Naive B cell (primary cell): Measurements from ENCODE around the gene PTP4A2. TPM values are rescaled to one million over a fixed set of nuclear protein-coding genes. Genes with fewer than 3 reads are reported as not detected.
A peak's percentile ranks its signal among the peaks of the same experiment; 100 is the strongest.

ENCODE experiments used
- ATAC-seq, 2 donors: fragments of 150-1000 bp; cut with Tn5 transposase; 2 replicates each; pipeline ENCODE4 v1.10.0; 2021; ENCODE audit warnings: low read depth in 2 of 2, mild to moderate bottlenecking in 2 of 2, moderate library complexity in 2 of 2
- DNase-seq: peaks from one replicate; pipeline ENCODE4 v3.0.0; 2022
- H3K27ac Mint-ChIP-seq, 6 donors: one replicate each; pipeline ENCODE4 v1.8.0; 2020 to 2022; ENCODE audit warnings: mild to moderate bottlenecking in 6 of 6, mixed read lengths in 6 of 6, moderate library complexity in 5 of 6, inconsistent platforms in 2 of 6
- H3K27me3 Mint-ChIP-seq, 3 donors: one replicate each; pipeline ENCODE4 v1.8.0; 2021 to 2022; ENCODE audit warnings: mixed read lengths in 3 of 3, mild to moderate bottlenecking in 1 of 3
- H3K36me3 Mint-ChIP-seq, 2 donors: one replicate each; pipeline ENCODE4 v1.8.0; 2020 to 2022; ENCODE audit warnings: mixed read lengths in 2 of 2, inconsistent platforms in 1 of 2, mild to moderate bottlenecking in 1 of 2
- H3K4me1 Mint-ChIP-seq, 3 donors: one replicate each; pipeline ENCODE4 v1.8.0; 2020 to 2022; ENCODE audit warnings: mixed read lengths in 3 of 3, inconsistent platforms in 1 of 3, mild to moderate bottlenecking in 1 of 3, moderate library complexity in 1 of 3
- H3K4me3 Mint-ChIP-seq, 8 donors: one replicate each; pipeline ENCODE4 v1.8.0; 2020 to 2022; ENCODE audit warnings: mild to moderate bottlenecking in 8 of 8, mixed read lengths in 8 of 8, moderate library complexity in 8 of 8, inconsistent platforms in 2 of 8
- H3K9me3 Mint-ChIP-seq, 7 donors: one replicate each; pipeline ENCODE4 v1.8.0; 2020 to 2022; ENCODE audit warnings: mixed read lengths in 7 of 7, mild to moderate bottlenecking in 5 of 7, inconsistent platforms in 2 of 7, moderate library complexity in 1 of 7
- polyA plus RNA-seq, 6 donors: library from polyadenylated mRNA; unstranded; fragments of 300-500 nt; fragmentation: Illumina TruSeq; gene quantifications; one replicate each; pipeline ENCODE4 v1.2.3, GENCODE V29; 2021; ENCODE audit warnings: low read depth in 6 of 6

PTP4A2 gene
- polyA plus RNA-seq, 6 donors from 2014 or later: 251 to 474 (median 307) TPM

DNA sequence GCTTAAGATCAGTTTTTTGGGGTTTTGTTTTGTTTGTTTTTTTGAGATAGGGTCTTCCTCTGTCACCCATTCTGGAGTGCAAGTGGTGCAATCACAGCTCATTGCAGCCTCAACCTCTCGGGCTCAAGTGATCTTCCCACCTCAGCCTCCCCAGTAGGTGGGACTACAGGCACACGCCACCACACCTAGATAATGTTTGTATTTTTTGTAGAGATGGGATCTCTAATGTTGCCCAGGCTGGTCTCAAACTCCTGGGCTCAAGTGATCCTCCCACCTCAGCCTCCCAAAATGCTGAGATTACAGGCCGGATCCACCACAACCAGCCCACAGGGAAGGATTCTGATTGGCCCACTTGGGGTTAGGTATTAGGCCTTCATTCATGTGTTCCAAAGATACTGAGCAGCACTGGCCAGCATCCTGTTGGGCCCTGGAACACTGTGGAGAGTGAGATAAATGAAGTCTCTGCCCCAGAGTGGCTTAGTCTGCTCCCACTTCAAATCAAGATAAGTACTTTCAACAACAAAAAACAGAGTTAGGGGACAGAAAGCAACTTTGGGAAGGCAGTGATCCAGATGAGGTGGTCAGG lies 54.7 kb downstream of the PTP4A2 start:
- Mint-ChIP-seq H3K4me1 (peaks cover 22 to 55% (median 29%) of the 10 kb centered on the region in 3 donors), H3K27ac (no peak overlapping the region), H3K9me3 (peaks cover 0 to 2% (median 0%) of the 10 kb centered on the region in 7 donors), H3K27me3 (no peaks in the 10 kb centered on the region), H3K4me3 (peak overlapping the region in 2 of 8 donors; percentile 13 to 26), H3K36me3 (no peaks in the 10 kb centered on the region)
- no peak for DNase-seq
- no peak for ATAC-seq

DNA sequence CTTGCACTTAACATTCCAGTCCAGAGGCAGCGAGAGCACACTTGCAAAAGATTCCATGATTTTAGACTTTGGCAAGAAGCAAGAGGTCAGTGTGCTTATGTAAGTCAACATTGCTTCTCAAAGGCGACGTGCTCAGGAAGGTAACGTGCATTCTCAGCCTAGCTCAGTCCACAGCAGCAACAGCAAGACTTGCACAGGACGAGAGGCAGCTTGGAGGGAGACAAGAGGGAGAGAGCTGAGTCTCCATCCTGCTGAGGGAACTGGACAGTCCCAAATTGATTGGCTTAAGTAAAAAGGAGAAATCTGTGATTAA lies 56.5 kb downstream of the PTP4A2 start:
- ATAC-seq (no peak), DNase-seq (no peak)
- peak overlapping the region in 7 of 8 donors; percentile 68 to 85 (median 78) for H3K4me3 Mint-ChIP-seq
- no peaks in the 10 kb centered on the region for H3K36me3 Mint-ChIP-seq
- H3K27me3 Mint-ChIP-seq: no peaks in the 10 kb centered on the region
- H3K4me1 Mint-ChIP-seq: peaks cover 30 to 60% (median 36%) of the 10 kb centered on the region in 3 donors
- H3K9me3 Mint-ChIP-seq: peaks cover 0 to 2% (median 0%) of the 10 kb centered on the region in 7 donors
- peak overlapping the region in 1 of 6 donors; percentile 39 for H3K27ac Mint-ChIP-seq

DNA sequence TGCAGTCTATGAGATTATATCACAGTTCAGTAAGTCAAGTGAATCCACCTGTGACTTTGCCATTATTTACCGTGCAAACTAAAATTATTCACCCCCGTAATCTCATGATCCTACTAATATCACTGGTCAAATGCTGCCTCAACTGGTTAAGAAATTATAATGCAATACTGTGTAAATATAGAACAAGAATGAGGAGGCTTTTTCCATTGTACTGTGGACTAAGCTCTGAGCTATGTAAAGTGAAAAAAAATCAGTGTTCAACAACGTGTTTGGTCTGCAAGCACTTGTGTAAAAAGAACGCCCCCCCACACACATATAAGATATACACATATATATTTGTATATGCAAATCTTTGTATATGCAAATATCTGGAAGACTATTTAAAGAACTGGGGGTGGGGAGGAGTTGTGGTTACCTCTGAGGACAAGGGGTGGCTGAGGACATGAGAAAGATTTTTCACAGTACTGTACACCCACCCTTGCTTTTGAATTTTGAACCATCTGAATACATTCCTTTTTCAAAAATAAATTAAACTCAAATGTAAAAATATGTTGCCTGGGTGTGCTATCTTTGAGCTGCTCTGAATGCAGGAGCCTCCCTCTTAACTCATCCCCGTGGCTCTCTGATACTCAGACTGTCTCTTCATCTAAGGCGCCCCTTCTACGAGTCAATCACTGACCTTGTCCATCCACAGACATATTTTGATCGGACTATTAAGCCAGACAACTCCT lies 57.0 kb downstream of the PTP4A2 start:
- peaks cover 35 to 65% (median 37%) of the 10 kb centered on the region in 3 donors for H3K4me1 Mint-ChIP-seq
- H3K4me3 Mint-ChIP-seq: peak overlapping the region; percentile 39 to 85 (median 76)
- DNase-seq (peak; percentile 42), ATAC-seq (peak; percentile 84)
- H3K27ac Mint-ChIP-seq: peak overlapping the region in 3 of 6 donors; percentile 16 to 45 (median 39)
- H3K27me3 Mint-ChIP-seq: no peaks in the 10 kb centered on the region
- peaks cover 0 to 2% (median 0%) of the 10 kb centered on the region in 7 donors for H3K9me3 Mint-ChIP-seq
- no peaks in the 10 kb centered on the region for H3K36me3 Mint-ChIP-seq

DNA sequence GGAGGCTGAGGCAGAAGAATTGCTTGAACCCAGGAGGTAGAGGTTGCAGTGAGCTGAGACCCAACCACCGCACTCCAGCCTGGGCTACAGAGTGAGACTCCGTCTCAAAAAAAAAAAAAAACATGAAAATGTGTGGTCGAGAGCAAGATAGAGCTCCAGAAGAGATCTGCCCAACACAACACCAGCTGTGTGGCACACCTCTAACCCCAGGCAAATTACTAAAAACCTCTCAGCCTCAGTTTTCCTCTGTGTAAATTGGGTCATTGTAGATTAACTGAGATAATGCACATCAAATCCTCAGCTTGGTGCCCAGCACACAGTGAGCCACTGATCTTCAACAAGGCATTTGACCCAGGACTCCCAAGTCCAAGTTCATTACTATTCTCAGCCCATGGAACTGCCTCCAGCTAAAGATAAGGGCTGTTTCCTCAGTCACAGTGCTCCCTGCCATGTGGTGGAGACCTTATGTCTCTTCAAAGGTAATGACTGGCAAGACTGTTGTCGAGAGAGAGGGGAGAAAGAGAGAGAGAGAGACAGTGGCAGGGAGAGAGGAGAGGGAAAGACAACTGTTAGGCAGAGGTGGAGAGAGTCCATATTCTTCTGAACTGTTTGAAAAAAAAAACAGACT lies 58.1 kb downstream of the PTP4A2 start:
- DNase-seq: no peak
- no peak for ATAC-seq
- H3K36me3 Mint-ChIP-seq: no peaks in the 10 kb centered on the region
- H3K27ac Mint-ChIP-seq: peak overlapping the region in 2 of 6 donors; percentile 37 to 38
- peaks cover 35 to 65% (median 38%) of the 10 kb centered on the region in 3 donors for H3K4me1 Mint-ChIP-seq
- H3K27me3 Mint-ChIP-seq: no peaks in the 10 kb centered on the region
- H3K9me3 Mint-ChIP-seq: peaks cover 0 to 2% (median 0%) of the 10 kb centered on the region in 7 donors
- peak overlapping the region in 6 of 8 donors; percentile 13 to 78 (median 69) for H3K4me3 Mint-ChIP-seq

DNA sequence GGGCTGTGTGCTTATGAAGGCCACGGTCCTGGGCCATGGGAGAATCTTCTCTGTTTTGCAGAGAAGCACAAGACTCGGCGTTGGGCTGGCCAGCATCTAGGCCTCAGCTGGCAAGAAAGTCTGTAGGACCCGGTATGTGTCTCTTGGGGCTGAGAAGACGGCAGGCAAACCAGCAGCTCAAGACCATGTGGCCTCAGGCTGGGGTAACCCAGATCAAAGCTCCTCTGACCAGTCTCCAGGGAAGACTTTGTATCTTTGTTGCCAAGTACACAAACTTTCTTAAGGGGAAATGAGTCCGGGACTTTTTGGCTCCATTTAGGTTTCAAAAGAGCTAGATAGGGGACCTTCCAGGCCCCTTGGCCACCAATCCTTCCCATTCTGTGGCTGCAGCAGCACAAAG lies 60.1 kb downstream of the PTP4A2 start:
- DNase-seq (no peak), ATAC-seq (peak; percentile 62 to 70)
- peak overlapping the region in 3 of 6 donors; percentile 4 to 57 (median 50) for H3K27ac Mint-ChIP-seq

DNA sequence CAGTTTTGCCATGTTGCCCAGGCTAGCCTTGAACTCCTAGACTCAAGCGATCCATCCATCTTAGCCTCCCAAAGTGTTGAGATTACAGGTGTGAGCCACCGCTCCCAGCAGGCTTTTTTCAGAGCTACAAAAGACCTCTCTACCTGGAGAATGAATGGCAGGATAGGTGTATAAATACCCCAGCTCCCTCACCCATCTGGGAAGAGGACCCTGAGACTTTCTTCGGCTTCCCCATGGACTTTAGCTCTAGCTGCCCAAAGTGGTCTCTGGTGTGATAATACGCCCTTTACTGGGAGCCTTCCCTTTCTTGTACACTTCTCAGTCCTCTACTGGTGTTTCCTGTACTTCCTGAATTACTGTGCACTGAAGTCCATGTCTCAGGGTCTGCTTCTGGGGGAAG lies 60.6 kb downstream of the PTP4A2 start:
- Mint-ChIP-seq H3K27ac (peak overlapping the region in 2 of 6 donors; percentile 57 to 80), H3K36me3 (no peaks in the 10 kb centered on the region), H3K4me1 (peaks cover 31 to 62% (median 38%) of the 10 kb centered on the region in 3 donors), H3K9me3 (no peaks in the 10 kb centered on the region), H3K27me3 (no peaks in the 10 kb centered on the region), H3K4me3 (peak overlapping the region in 3 of 8 donors; percentile 8 to 73 (median 57))
- no peak for ATAC-seq
- no peak for DNase-seq

More for the DNA sequence above, 60.1 kb downstream of the PTP4A2 start:
- Mint-ChIP-seq H3K36me3 (no peaks in the 10 kb centered on the region), H3K27me3 (no peaks in the 10 kb centered on the region), H3K4me3 (peak overlapping the region in 2 of 8 donors; percentile 8 to 73), H3K9me3 (peaks cover 0 to 2% (median 0%) of the 10 kb centered on the region in 7 donors), H3K4me1 (peaks cover 31 to 61% (median 38%) of the 10 kb centered on the region in 3 donors)

DNA sequence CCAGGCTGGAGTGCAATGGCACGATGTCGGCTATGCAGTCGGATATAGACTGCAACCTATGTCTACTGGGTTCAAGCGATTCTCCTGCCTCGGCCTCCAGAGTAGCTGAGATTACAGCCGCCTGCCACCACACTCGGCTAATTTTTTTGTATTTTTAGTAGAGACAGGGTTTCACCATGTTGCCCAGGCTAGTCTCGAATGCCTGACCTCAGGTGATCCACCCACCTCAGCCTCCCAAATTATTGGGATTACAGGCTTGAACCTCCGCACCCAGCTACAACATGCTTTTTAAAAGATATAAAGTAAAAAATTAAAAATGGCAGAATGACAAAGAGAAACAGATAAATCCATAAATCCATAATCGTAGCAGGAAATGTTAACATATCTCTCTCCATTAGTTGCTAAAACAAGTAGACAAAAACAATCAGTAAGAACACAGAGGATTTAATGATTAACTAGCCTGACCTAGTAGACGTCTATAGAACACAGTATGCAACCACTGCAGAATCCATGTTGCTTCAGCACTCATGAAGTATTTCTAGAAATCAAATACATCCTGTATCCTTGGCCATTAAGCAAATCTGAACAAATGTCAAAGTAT lies 62.4 kb downstream of the PTP4A2 start:
- ATAC-seq (no peak), DNase-seq (no peak)
- Mint-ChIP-seq H3K27ac (peak overlapping the region in 1 of 6 donors; percentile 31), H3K36me3 (no peaks in the 10 kb centered on the region), H3K9me3 (no peaks in the 10 kb centered on the region), H3K27me3 (no peaks in the 10 kb centered on the region), H3K4me3 (no peak overlapping the region), H3K4me1 (peaks cover 19 to 44% (median 26%) of the 10 kb centered on the region in 3 donors)

DNA sequence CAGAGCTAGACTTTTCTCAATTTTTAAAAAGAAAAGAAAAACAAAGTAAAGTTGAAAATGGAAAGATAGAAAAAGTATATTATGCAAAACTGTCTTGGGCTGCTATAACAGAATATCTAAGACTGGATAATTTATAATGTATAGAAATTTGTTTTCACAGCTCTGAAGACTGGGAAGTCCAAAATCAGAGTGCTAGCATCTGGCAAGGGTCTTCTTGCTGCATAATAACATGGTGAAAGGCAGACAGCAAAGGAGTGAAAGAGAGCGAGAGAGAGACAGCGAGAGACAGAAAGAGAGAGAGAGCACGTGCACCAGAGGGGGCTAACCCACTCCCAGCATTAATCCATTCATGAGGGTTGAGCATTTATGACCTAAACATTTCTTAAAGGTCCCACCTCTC lies 63.2 kb downstream of the PTP4A2 start:
- Mint-ChIP-seq H3K27me3 (no peaks in the 10 kb centered on the region), H3K9me3 (no peaks in the 10 kb centered on the region), H3K27ac (peak overlapping the region in 1 of 6 donors; percentile 71), H3K36me3 (no peaks in the 10 kb centered on the region), H3K4me3 (no peak overlapping the region), H3K4me1 (peaks cover 13 to 36% (median 18%) of the 10 kb centered on the region in 3 donors)
- ATAC-seq (no peak), DNase-seq (no peak)

DNA sequence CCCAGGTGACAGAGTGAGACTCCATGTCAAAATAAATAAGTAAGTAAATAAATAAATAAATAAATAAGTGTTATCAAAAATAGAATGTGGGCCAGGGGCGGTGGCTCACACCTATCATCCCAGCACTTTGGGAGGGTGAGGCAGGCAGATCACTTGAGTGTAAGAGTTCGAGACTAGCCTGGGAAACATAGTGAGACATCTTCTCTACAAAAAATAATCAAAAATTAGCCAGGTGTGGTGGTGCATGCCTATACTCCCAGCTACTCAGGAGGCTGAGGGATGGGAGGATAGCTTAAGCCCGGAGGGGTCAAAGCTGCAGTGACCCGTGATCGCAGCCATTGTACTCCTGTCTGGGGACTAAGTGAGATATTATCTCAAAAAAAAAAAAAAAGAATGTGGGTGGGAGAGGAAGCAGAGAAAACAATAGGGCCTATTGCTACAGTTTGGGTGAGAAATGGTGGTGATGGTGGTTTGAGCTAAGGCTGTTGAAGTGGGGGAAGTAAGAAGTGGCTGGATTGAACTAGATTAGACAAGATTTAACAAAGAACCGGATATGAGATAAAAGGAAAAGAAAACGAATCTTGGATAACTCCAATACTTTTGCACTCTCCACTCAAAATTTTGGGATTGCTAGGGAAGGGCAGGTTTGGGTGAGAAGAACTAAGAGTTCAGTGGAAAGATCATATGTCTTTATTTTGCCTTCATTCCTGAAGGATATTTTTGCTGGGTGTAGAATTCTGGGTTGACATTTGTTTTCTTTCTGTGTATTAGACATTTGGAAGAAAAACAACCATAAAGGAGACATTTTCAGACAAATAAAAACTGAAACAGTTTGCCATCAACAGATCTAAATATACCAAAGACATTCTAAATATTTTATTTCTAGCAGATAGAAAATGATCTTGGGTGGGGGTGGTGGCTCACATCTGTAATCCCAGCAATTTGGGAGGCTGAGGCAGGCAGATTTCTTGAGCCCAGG lies 65.2 kb downstream of the PTP4A2 start:
- DNase-seq (no peak), ATAC-seq (no peak)
- Mint-ChIP-seq H3K36me3 (no peaks in the 10 kb centered on the region), H3K4me3 (no peak overlapping the region), H3K27me3 (no peaks in the 10 kb centered on the region), H3K9me3 (no peaks in the 10 kb centered on the region), H3K4me1 (peaks cover 9 to 17% (median 16%) of the 10 kb centered on the region in 3 donors), H3K27ac (peak overlapping the region in 2 of 6 donors; percentile 27 to 63)

DNA sequence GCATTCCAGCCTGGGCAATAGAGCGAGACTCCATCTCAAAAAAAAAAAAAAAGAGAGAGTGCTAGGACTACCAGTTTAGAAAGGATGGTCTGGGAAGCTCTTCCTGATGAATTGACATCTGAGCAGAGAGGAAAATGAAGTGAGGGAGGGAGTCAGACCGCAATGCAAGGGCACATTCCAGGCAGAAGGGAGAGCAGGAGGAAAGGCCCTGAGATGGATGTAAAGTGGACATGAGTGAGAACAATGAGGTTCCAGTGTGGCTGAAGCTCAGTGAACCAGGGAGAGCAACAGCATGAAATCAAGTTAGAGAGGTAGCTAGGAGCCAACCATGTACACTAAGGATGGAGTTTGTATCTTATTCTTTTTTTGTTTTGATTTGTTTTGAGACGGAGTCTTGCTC lies 66.5 kb downstream of the PTP4A2 start:
- ATAC-seq (no peak), DNase-seq (no peak)
- no peaks in the 10 kb centered on the region for H3K36me3 Mint-ChIP-seq
- peaks cover 13 to 18% (median 15%) of the 10 kb centered on the region in 3 donors for H3K4me1 Mint-ChIP-seq
- H3K9me3 Mint-ChIP-seq: no peaks in the 10 kb centered on the region
- no peak overlapping the region for H3K4me3 Mint-ChIP-seq
- no peaks in the 10 kb centered on the region for H3K27me3 Mint-ChIP-seq
- peak overlapping the region in 1 of 6 donors; percentile 33 for H3K27ac Mint-ChIP-seq

DNA sequence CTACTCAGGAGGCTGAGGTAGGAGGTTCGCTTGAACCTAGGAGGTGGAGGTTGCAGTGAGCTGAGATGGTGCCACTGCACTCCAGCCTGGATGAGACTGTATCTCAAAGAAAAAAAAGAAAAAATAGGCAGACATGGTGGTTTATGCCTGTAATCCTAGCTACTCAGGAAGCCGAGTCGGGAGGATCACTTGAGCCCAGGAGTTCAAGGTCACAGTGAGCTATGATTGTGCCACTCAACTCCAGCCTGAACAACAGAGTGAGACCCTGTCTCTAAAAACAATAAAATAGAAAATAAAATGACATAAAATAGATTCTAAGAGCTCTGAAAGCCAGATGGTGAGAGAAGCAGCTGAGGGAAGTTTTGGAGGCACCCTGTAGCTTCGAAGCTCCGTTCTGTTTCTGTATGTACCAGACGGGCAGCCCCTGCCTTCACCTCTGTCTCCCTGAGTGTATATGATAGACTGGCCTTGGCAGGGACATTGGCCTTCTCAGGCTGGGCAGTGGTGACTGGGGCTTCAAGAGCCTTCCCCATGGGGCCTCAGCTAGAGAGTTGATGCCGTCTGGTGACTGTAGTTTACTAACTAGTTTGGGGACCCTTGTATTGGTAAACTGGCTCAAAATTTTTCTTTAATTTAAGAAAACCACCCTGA lies 68.0 kb downstream of the PTP4A2 start:
- H3K4me3 Mint-ChIP-seq: no peak overlapping the region
- no peaks in the 10 kb centered on the region for H3K9me3 Mint-ChIP-seq
- no peak overlapping the region for H3K27ac Mint-ChIP-seq
- H3K27me3 Mint-ChIP-seq: no peaks in the 10 kb centered on the region
- ATAC-seq (no peak), DNase-seq (no peak)
- no peaks in the 10 kb centered on the region for H3K36me3 Mint-ChIP-seq
- H3K4me1 Mint-ChIP-seq: peaks cover 13 to 20% (median 19%) of the 10 kb centered on the region in 3 donors

DNA sequence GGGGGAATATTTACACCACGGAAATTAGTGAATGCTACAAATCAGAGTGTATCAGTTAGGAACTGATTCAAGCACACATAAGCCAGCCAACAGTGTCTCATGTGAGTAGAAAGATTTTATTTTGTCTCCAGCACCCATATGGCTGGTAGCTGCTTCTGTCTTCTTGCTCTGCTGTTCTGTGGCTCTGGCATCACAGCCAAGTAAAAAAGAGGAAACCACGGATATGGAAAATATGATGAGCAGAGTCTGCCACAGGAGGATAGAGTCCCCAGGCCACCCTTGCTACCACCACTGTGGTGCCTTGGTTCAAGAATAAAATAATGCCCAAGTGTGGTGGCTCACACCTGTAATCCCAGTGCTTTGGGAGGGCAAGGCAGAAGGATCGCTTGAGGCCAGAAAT lies 68.7 kb downstream of the PTP4A2 start:
- peak overlapping the region in 1 of 6 donors; percentile 61 for H3K27ac Mint-ChIP-seq
- H3K4me3 Mint-ChIP-seq: no peak overlapping the region
- H3K9me3 Mint-ChIP-seq: no peaks in the 10 kb centered on the region
- H3K27me3 Mint-ChIP-seq: no peaks in the 10 kb centered on the region
- no peaks in the 10 kb centered on the region for H3K36me3 Mint-ChIP-seq
- no peak for DNase-seq
- H3K4me1 Mint-ChIP-seq: peaks cover 13 to 22% (median 19%) of the 10 kb centered on the region in 3 donors
- no peak for ATAC-seq
